CD14-positive monocyte (primary cell): ENCODE data around the gene HOXD11. TPM values are rescaled to one million over a fixed set of nuclear protein-coding genes. Genes with fewer than 3 reads are reported as not detected.

Experiments used
- DNase-seq, 3 donors: peaks; one replicate each; pipeline ENCODE4 v3.0.0-alpha.2; 2011 to 2022
- H2AFZ ChIP-seq: 2 replicates; pipeline ENCODE4 v1.6.0; 2012; ENCODE audit warnings: mild to moderate bottlenecking, low read depth, low read length, inconsistent platforms; ENCODE audit not compliant: insufficient read depth, poor library complexity, severe bottlenecking
- H3K27ac ChIP-seq, 2 donors: 1 replicate in 1 of 2; 2 replicates in 1 of 2; pipeline ENCODE4 v1.5.1; 2012 to 2013; ENCODE audit warnings: low read length in 2 of 2, control low read depth in 1 of 2, inconsistent platforms in 1 of 2, low read depth in 1 of 2, mild to moderate bottlenecking in 1 of 2
- H3K27me3 ChIP-seq, 2 donors: one replicate each; pipeline versions ENCODE4 v1.6.0 to v1.6.1; 2011 to 2013; ENCODE audit warnings: low read length in 2 of 2; ENCODE audit not compliant: control insufficient read depth in 2 of 2, insufficient read depth in 2 of 2
- H3K36me3 ChIP-seq, 2 donors: replicated peaks in 1 of 2; 1 replicate in 1 of 2; 2 replicates in 1 of 2; pipeline versions ENCODE4 v1.5.1 to v1.6.1; 2012 to 2013; ENCODE audit warnings: low read length in 2 of 2, control low read depth in 1 of 2, inconsistent platforms in 1 of 2, mild to moderate bottlenecking in 1 of 2; ENCODE audit not compliant: insufficient read depth in 2 of 2, control insufficient read depth in 1 of 2
- H3K4me1 ChIP-seq, 2 donors: 1 replicate in 1 of 2; 2 replicates in 1 of 2; pipeline versions ENCODE4 v1.5.1 to v1.6.1; 2012 to 2013; ENCODE audit warnings: low read length in 2 of 2, control low read depth in 1 of 2, inconsistent platforms in 1 of 2, mild to moderate bottlenecking in 1 of 2, moderate library complexity in 1 of 2; ENCODE audit not compliant: insufficient read depth in 2 of 2, control insufficient read depth in 1 of 2
- H3K4me2 ChIP-seq: replicated peaks from 2 replicates; pipeline ENCODE3; 2012; ENCODE audit warnings: low read length, moderate library complexity, mild to moderate bottlenecking; ENCODE audit not compliant: poor library complexity, severe bottlenecking; ENCODE audit errors: extremely low read depth
- H3K4me3 ChIP-seq, 3 experiments: fragments of 200-600 bp in 1 of 3; sonication (generic) in 1 of 3; replicated peaks in 1 of 3; 1 replicate in 2 of 3; 2 replicates in 1 of 3; pipeline ENCODE4 v1.5.1; 2011 to 2013; ENCODE audit warnings: low read length in 3 of 3, mild to moderate bottlenecking in 3 of 3, control low read depth in 2 of 3, low read depth in 2 of 3, inconsistent platforms in 1 of 3, moderate library complexity in 1 of 3
- H3K79me2 ChIP-seq: 2 replicates; pipeline ENCODE4 v1.6.0; 2012; ENCODE audit warnings: mild to moderate bottlenecking, control low read depth, inconsistent platforms, low read length, moderate library complexity; ENCODE audit not compliant: insufficient read depth
- H3K9ac ChIP-seq: 2 replicates; pipeline ENCODE4 v1.6.0; 2017; ENCODE audit warnings: low read length, mild to moderate bottlenecking; ENCODE audit not compliant: insufficient read depth, poor library complexity, severe bottlenecking
- H3K9me3 ChIP-seq, 2 donors: replicated peaks in 1 of 2; 1 replicate in 1 of 2; 2 replicates in 1 of 2; pipeline versions ENCODE4 v1.5.1 to v1.6.1; 2012 to 2013; ENCODE audit warnings: low read length in 2 of 2, control low read depth in 1 of 2; ENCODE audit not compliant: control insufficient read depth in 1 of 2, insufficient read depth in 1 of 2
- H4K20me1 ChIP-seq: 2 replicates; pipeline ENCODE4 v1.6.0; 2012; ENCODE audit warnings: mild to moderate bottlenecking, low read length, control low read depth, moderate library complexity; ENCODE audit not compliant: insufficient read depth
- H3K27ac Mint-ChIP-seq, 7 donors: one replicate each; pipeline ENCODE4 v1.8.0; 2020; ENCODE audit warnings: mild to moderate bottlenecking in 7 of 7, mixed read lengths in 7 of 7, moderate library complexity in 6 of 7, inconsistent platforms in 2 of 7
- H3K27me3 Mint-ChIP-seq, 3 donors: one replicate each; pipeline ENCODE4 v1.8.0; 2021 to 2022; ENCODE audit warnings: low read depth in 3 of 3, mild to moderate bottlenecking in 3 of 3, mixed read lengths in 3 of 3, moderate library complexity in 3 of 3, inconsistent platforms in 1 of 3
- H3K36me3 Mint-ChIP-seq, 2 donors: one replicate each; pipeline ENCODE4 v1.8.0; 2020; ENCODE audit warnings: mixed read lengths in 2 of 2, inconsistent platforms in 1 of 2, mild to moderate bottlenecking in 1 of 2
- H3K4me1 Mint-ChIP-seq: one replicate; pipeline ENCODE4 v1.8.0; 2020; ENCODE audit warnings: mild to moderate bottlenecking, mixed read lengths
- H3K4me3 Mint-ChIP-seq, 2 donors: one replicate each; pipeline ENCODE4 v1.8.0; 2020; ENCODE audit warnings: mild to moderate bottlenecking in 2 of 2, mixed read lengths in 2 of 2, moderate library complexity in 1 of 2
- H3K9me3 Mint-ChIP-seq, 7 donors: one replicate each; pipeline ENCODE4 v1.8.0; 2020 to 2022; ENCODE audit warnings: mixed read lengths in 7 of 7, mild to moderate bottlenecking in 6 of 7, moderate library complexity in 6 of 7, inconsistent platforms in 2 of 7
- WGBS: methylation state at CpG from one replicate; pipeline ENCODE4 v1.1.5; 2013; ENCODE audit warnings: missing lambda C conversion rate; ENCODE audit not compliant: insufficient coverage; 5-methylcytosine and 5-hydroxymethylcytosine counted together
- intact Hi-C, 2 donors: fragments of 100-400 bp; cut with micrococcal nuclease; formaldehyde crosslinking; loops; one replicate each; pipeline versions ENCODE4 v1.15.0 to v1.15.1; 2023
- polyA plus RNA-seq, 3 donors: library from polyadenylated mRNA; depleted of rRNA in 1 of 3; unstranded in 2 of 3; stranded (reverse) in 1 of 3; fragments of 300-500 nt in 2 of 3; fragments of >200 nt in 1 of 3; fragmentation: Illumina TruSeq in 2 of 3; gene quantifications; 1 replicate in 2 of 3; 2 replicates in 1 of 3; pipeline ENCODE4 v1.2.3, GENCODE V29; 2012 to 2021
- TF ChIP-seq, protein P1 (sequence below): fragments of 200-600 bp; IDR thresholded peaks from one replicate; pipeline ENCODE4 v1.8.0; 2022; ENCODE audit warnings: antibody characterized with exemption, mild to moderate bottlenecking

HOXD11 gene
- polyA plus RNA-seq, 3 donors = not detected

DNA sequence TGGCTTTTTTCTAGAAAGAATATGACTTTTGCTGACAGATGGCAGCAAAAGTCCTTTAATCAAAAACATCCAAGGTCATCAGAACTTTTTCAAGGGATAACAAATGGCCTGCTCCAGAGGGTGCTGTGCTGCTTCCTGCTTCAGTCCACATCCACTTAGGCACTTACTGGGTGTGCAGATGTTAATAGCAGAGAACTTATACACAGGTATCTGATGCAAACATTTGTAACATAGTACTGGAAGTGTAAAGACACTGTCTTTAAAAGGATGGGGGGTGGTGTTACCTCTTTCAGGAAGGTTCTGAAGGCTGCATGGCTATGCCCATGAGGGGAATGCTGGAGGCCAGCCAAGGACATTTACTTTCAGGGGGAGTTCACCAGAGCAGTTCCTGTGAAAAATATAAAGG lies 28.0 kb downstream of the HOXD11 start:
- Histone ChIP-seq H3K27ac (no peak overlapping the region), H3K9ac (no peak overlapping the region), H3K27me3 (peaks cover 95% of the 10 kb centered on the region in 2 donors), H3K4me1 (peaks cover 16 to 28% of the 10 kb centered on the region in 2 donors), H3K36me3 (no peaks in the 10 kb centered on the region), H2AFZ (no peak overlapping the region), H3K9me3 (peaks cover 3 to 62% of the 10 kb centered on the region in 2 donors), H4K20me1 (no peaks in the 10 kb centered on the region), H3K79me2 (no peaks in the 10 kb centered on the region), H3K4me3 (no peak overlapping the region), H3K4me2 (no peak overlapping the region)
- Mint-ChIP-seq H3K4me3 (peak overlapping the region in 1 of 2 donors; percentile 88), H3K27ac (no peak overlapping the region), H3K36me3 (peaks cover 0 to 19% of the 10 kb centered on the region in 2 donors), H3K9me3 (peaks cover 0 to 45% (median 28%) of the 10 kb centered on the region in 7 donors), H3K4me1 (peaks cover 37% of the 10 kb centered on the region), H3K27me3 (peaks cover 91 to 99% (median 92%) of the 10 kb centered on the region in 3 donors)
- TF ChIP-seq, protein P1, sequence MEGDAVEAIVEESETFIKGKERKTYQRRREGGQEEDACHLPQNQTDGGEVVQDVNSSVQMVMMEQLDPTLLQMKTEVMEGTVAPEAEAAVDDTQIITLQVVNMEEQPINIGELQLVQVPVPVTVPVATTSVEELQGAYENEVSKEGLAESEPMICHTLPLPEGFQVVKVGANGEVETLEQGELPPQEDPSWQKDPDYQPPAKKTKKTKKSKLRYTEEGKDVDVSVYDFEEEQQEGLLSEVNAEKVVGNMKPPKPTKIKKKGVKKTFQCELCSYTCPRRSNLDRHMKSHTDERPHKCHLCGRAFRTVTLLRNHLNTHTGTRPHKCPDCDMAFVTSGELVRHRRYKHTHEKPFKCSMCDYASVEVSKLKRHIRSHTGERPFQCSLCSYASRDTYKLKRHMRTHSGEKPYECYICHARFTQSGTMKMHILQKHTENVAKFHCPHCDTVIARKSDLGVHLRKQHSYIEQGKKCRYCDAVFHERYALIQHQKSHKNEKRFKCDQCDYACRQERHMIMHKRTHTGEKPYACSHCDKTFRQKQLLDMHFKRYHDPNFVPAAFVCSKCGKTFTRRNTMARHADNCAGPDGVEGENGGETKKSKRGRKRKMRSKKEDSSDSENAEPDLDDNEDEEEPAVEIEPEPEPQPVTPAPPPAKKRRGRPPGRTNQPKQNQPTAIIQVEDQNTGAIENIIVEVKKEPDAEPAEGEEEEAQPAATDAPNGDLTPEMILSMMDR = no peak
- DNase-seq = no peak
- intact Hi-C loops = no loop called here

DNA sequence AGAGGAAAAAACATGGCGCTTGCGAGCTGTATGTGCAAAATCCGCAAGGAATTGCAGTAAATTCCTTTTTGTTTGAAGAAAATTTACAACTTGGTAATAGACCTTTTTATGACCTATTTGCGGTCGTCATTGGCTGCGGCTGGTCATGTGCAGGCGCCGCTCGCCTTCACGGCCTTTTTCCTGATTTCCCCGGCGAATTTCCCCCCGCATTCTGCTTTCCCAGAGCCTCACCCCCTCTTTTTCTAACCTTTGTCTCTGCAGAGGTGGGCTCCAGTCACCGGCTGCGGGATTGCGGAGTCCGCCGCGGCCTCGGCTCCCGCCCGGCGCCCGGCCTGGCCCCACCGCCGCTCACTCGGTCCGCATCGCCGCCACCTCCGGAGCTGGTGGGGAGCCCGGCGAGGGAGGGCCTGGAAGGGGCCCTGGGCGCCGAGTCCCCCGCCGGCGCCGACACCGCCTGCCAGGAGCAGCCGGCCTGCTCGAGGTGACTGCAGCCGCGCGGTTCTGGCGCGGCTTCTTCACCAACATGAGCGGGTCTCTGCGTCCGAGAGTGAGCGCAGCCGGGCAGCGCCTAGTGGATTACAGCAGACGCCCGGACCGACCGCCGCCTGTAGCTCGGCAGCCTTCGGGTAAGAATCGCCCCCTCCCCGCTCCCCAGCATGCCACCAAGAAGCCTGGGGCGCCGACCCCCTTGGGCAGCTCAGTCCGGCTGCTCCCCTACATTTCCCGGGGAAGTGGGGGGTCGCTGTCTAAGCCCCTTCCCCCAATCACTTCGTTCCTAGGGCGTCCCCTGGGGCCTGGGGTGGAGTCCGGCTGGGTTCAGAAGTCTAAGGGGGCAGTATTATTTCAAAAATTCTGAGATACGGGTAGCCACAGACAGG lies 29.5 kb downstream of the HOXD11 start:
- Histone ChIP-seq H3K9ac (no peak overlapping the region), H3K4me3 (peak overlapping the region in 1 of 3 experiments; percentile 42), H3K27ac (no peak overlapping the region), H2AFZ (peak overlapping the region; percentile 23), H3K79me2 (no peaks in the 10 kb centered on the region), H3K9me3 (peaks cover 7 to 58% of the 10 kb centered on the region in 2 donors), H3K36me3 (no peaks in the 10 kb centered on the region), H3K4me2 (peak overlapping the region; percentile 30), H3K4me1 (peaks cover 21 to 27% of the 10 kb centered on the region in 2 donors), H3K27me3 (peaks cover 99% of the 10 kb centered on the region in 2 donors), H4K20me1 (no peaks in the 10 kb centered on the region)
- TF ChIP-seq, protein P1 = no peak
- no peak for DNase-seq
- H3K4me1 Mint-ChIP-seq = peaks cover 38% of the 10 kb centered on the region
- peaks cover 0 to 10% of the 10 kb centered on the region in 2 donors for H3K36me3 Mint-ChIP-seq
- peaks cover 0 to 39% (median 31%) of the 10 kb centered on the region in 7 donors for H3K9me3 Mint-ChIP-seq
- peak overlapping the region; percentile 55 to 88 for H3K4me3 Mint-ChIP-seq
- H3K27me3 Mint-ChIP-seq = peaks cover 94 to 100% (median 96%) of the 10 kb centered on the region in 3 donors
- intact Hi-C loops = no loop called here
- WGBS = 3% methylated on average over 56 of the region's 71 CpGs
- H3K27ac Mint-ChIP-seq = no peak overlapping the region
